Stimulated activated CD4-positive, alpha-beta T cell treated with anti-CD3 and anti-CD28 coated beads, TNF-alpha, amount 100 ng/mL, for 48 hours (primary cell): ENCODE measurements around the gene LY6G6C.
A peak's percentile ranks its signal among the peaks of the same experiment; 100 is the strongest.

Experiments used
- DNase-seq, 3 donors: peaks; one replicate each; pipeline ENCODE4 v3.0.0-alpha.2; 2020; ENCODE audit warnings: low read depth in 3 of 3

The LY6G6C gene

GRCh38 chr6:31706599-31706998 lies 14.9 kb downstream of the LY6G6C start, which contains the start of gene LY6G6F:
TSS of gene LY6G6F (plus strand) at chr6:31706866. CDS start at chr6:31706907, 41 bp downstream.
- no peak for DNase-seq

- DNase-seq: no peak
Observed at GRCh38 chr6:31705931-31706330, 15.6 kb downstream of the LY6G6C start.

GRCh38 chr6:31702819-31703716 lies 18.5 kb downstream of the LY6G6C start, which contains the start of gene ABHD16A:
TSS of gene ABHD16A (minus strand) at chr6:31703324. CDS start at chr6:31703281, 43 bp downstream.
- peak; percentile 94 to 98 (median 96) for DNase-seq

- DNase-seq: peak in 1 of 3 donors; percentile 38
Observed at GRCh38 chr6:31702405-31702818, 19.1 kb downstream of the LY6G6C start.

- DNase-seq: no peak
Observed at GRCh38 chr6:31701666-31702404, 19.7 kb downstream of the LY6G6C start.

- DNase-seq: no peak
Observed at GRCh38 chr6:31700740-31701401, 20.7 kb downstream of the LY6G6C start.

- no peak for DNase-seq
Observed at GRCh38 chr6:31697555-31697954, 24.0 kb downstream of the LY6G6C start.

- DNase-seq: no peak
Observed at GRCh38 chr6:31693535-31693934, 28.0 kb downstream of the LY6G6C start.

GRCh38 chr6:31692886-31693285 lies 28.7 kb downstream of the LY6G6C start:
- no peak for DNase-seq

GRCh38 chr6:31692353-31692752 lies 29.2 kb downstream of the LY6G6C start:
- no peak for DNase-seq

- DNase-seq: no peak
Observed at GRCh38 chr6:31691564-31692108, 29.9 kb downstream of the LY6G6C start.

- DNase-seq: no peak
Observed at GRCh38 chr6:31691078-31691463, 30.5 kb downstream of the LY6G6C start.

GRCh38 chr6:31690231-31691077 lies 31.1 kb downstream of the LY6G6C start:
- DNase-seq: no peak

- DNase-seq: no peak
Observed at GRCh38 chr6:31689249-31690110, 32.1 kb downstream of the LY6G6C start.

- no peak for DNase-seq
Observed at GRCh38 chr6:31687860-31688693, 33.5 kb downstream of the LY6G6C start.

GRCh38 chr6:31687321-31687720 lies 34.2 kb downstream of the LY6G6C start:
- no peak for DNase-seq

- no peak for DNase-seq
Observed at GRCh38 chr6:31686483-31686882, 35.1 kb downstream of the LY6G6C start.

- no peak for DNase-seq
Observed at GRCh38 chr6:31683591-31683990, 38.0 kb downstream of the LY6G6C start.

GRCh38 chr6:31681135-31681671 lies 40.3 kb downstream of the LY6G6C start:
- peak in 1 of 3 donors; percentile 26 for DNase-seq
